DMS114 treated with DMSO at 0.1 percent for 48 hours (cell line): ENCODE measurements around the gene MBOAT2.

Experiments used
- DNase-seq: peaks from one replicate; lab custom pipeline; 2025; ENCODE audit not compliant: unreplicated experiment; lab: John Stamatoyannopoulos, UW

The MBOAT2 gene

GRCh38 chr2:8833853-8834252 lies 169.6 kb downstream of the MBOAT2 start:
- no peak for DNase-seq

- no peak for DNase-seq
Measured at GRCh38 chr2:8831516-8831915, 172.0 kb downstream of the MBOAT2 start.

GRCh38 chr2:8827729-8828128 lies 175.8 kb downstream of the MBOAT2 start:
- no peak for DNase-seq

GRCh38 chr2:8822218-8822617 lies 181.3 kb downstream of the MBOAT2 start:
- DNase-seq = no peak

GRCh38 chr2:8821276-8822217 lies 181.9 kb downstream of the MBOAT2 start:
- DNase-seq = no peak

- no peak for DNase-seq
Measured at GRCh38 chr2:8819948-8820347, 183.5 kb downstream of the MBOAT2 start.

GRCh38 chr2:8819194-8819593 lies 184.3 kb downstream of the MBOAT2 start:
- no peak for DNase-seq

- no peak for DNase-seq
Measured at GRCh38 chr2:8817221-8817620, 186.3 kb downstream of the MBOAT2 start.

GRCh38 chr2:8806885-8807704 lies 196.4 kb downstream of the MBOAT2 start:
- DNase-seq = no peak

GRCh38 chr2:8805278-8806210 lies 197.9 kb downstream of the MBOAT2 start:
- no peak for DNase-seq

GRCh38 chr2:8803658-8804379 lies 199.7 kb downstream of the MBOAT2 start:
- no peak for DNase-seq

- no peak for DNase-seq
Measured at GRCh38 chr2:8802741-8803140, 200.7 kb downstream of the MBOAT2 start.
